ENCODE results near the gene NDUFA11.

DNA sequence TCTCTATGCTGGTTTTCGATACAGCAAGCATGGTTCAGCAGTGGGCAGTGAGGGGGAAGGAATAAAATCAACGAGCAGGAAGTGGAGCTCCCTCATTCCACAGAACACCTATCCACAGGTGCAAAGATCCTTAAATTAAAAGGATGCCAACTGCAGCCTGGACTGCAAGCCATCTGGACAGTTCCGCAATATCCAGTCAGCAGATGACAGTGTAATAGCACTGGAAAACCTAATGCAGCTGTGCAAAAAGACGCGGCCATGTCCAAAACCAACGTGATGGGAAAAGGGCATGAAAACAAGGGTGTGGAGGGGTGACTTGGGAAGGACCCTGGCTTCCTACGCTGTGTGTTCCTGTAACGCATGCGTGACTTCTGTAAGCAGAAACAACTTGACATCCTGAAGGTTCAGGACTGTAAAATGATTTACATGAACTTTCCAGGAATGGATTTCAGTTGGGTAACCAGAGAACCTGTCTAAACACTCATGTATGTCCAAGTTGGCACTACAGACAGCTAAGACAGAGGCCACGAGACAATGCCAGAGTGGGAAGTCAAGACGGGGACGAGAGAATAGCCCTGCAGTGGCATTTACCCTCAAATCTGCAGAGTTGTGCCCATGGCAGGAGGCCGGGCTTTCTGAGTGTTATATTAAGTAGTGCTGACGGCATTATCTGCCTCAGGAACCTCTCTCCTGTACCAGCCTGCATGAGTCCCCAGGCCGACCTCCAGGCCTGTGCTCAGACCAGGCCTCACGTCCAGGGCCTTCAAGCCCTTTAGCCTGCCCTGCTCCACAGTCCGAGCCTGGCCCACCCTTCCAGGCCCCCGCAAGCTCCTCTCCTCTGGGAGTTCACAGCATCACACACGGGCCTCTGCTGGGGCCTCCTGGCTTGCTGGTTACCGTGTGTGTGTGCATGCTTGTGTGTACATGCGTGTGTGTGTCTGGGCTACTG, 36.9 kb upstream of the NDUFA11 start:
- TF ChIP-seq CEBPB (IDR thresholded peaks at IDR 0.05; ENCODE audit: low read depth, low read length) (no peak), POLR2A (IDR thresholded peaks at IDR 0.05; ENCODE audit: low read depth, low read length) (no peak), NFE2L2 (IDR thresholded peaks at IDR 0.05; ENCODE audit: low read depth, low read length) (no peak), RAD21 (IDR thresholded peaks at IDR 0.05; ENCODE audit: low read length) (no peak)
- TF ChIP-seq, protein P1, sequence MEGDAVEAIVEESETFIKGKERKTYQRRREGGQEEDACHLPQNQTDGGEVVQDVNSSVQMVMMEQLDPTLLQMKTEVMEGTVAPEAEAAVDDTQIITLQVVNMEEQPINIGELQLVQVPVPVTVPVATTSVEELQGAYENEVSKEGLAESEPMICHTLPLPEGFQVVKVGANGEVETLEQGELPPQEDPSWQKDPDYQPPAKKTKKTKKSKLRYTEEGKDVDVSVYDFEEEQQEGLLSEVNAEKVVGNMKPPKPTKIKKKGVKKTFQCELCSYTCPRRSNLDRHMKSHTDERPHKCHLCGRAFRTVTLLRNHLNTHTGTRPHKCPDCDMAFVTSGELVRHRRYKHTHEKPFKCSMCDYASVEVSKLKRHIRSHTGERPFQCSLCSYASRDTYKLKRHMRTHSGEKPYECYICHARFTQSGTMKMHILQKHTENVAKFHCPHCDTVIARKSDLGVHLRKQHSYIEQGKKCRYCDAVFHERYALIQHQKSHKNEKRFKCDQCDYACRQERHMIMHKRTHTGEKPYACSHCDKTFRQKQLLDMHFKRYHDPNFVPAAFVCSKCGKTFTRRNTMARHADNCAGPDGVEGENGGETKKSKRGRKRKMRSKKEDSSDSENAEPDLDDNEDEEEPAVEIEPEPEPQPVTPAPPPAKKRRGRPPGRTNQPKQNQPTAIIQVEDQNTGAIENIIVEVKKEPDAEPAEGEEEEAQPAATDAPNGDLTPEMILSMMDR (conservative IDR thresholded peaks at IDR 0.05; ENCODE audit: low read depth, low read length): no peak
- TF ChIP-seq, protein P2, sequence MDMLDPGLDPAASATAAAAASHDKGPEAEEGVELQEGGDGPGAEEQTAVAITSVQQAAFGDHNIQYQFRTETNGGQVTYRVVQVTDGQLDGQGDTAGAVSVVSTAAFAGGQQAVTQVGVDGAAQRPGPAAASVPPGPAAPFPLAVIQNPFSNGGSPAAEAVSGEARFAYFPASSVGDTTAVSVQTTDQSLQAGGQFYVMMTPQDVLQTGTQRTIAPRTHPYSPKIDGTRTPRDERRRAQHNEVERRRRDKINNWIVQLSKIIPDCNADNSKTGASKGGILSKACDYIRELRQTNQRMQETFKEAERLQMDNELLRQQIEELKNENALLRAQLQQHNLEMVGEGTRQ (IDR thresholded peaks at IDR 0.05; ENCODE audit: low read depth, low read length): no peak
